ENCODE data around the gene RNU6-9.

RNU6-9 gene

DNA sequence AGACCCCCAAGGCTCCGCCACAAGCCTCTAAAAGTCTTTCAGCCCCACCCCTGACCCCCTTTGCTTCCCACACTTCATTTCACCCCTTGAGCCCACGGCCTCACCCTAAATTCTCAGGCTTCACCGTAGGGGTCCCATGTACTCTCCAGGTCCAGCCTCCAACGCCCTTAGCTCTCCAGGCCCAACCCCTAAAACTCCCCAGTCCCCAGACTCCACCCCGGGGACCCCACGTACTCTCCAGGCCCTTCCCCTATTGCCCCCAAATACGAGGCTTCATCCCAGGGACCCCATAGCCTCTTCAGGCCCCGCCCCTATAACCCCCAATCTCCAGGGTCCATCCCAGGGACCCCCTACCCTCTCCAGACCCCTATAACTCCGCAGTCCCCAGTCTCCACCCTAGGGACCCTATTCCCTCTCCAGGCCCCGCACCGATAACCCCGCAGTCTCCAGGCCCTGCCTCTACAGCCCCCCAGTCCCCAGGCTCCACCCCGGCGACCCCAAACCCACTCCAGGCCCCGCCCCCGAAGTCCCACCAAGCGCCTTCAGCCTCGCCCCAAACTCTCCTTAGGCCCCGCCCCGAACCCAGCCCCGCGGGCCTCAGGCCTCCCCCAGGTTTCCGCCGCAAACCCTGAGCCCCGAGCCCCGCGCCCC lies 916 bp upstream of the RNU6-9 start:
- no peak for TF ChIP-seq TAF1 (IDR thresholded peaks at IDR 0.05; ENCODE audit: borderline replicate concordance, insufficient read depth, low read length)
- no peak for TF ChIP-seq FOXP2 (optimal IDR thresholded peaks at IDR 0.05; ENCODE audit: borderline replicate concordance, extremely low read depth, extremely low read length, insufficient read depth)
- no peak for TF ChIP-seq POLR2AphosphoS5 (IDR thresholded peaks at IDR 0.05; ENCODE audit: low read depth, low read length)
- TF ChIP-seq, protein P1, sequence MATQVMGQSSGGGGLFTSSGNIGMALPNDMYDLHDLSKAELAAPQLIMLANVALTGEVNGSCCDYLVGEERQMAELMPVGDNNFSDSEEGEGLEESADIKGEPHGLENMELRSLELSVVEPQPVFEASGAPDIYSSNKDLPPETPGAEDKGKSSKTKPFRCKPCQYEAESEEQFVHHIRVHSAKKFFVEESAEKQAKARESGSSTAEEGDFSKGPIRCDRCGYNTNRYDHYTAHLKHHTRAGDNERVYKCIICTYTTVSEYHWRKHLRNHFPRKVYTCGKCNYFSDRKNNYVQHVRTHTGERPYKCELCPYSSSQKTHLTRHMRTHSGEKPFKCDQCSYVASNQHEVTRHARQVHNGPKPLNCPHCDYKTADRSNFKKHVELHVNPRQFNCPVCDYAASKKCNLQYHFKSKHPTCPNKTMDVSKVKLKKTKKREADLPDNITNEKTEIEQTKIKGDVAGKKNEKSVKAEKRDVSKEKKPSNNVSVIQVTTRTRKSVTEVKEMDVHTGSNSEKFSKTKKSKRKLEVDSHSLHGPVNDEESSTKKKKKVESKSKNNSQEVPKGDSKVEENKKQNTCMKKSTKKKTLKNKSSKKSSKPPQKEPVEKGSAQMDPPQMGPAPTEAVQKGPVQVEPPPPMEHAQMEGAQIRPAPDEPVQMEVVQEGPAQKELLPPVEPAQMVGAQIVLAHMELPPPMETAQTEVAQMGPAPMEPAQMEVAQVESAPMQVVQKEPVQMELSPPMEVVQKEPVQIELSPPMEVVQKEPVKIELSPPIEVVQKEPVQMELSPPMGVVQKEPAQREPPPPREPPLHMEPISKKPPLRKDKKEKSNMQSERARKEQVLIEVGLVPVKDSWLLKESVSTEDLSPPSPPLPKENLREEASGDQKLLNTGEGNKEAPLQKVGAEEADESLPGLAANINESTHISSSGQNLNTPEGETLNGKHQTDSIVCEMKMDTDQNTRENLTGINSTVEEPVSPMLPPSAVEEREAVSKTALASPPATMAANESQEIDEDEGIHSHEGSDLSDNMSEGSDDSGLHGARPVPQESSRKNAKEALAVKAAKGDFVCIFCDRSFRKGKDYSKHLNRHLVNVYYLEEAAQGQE (IDR thresholded peaks at IDR 0.05; ENCODE audit: insufficient read depth in 1 of 2, low read depth in 2 of 2, low read length in 2 of 2): no peak
- TF ChIP-seq SIN3A (IDR thresholded peaks at IDR 0.05; ENCODE audit: borderline replicate concordance, insufficient read depth, low read length): no peak

DNA sequence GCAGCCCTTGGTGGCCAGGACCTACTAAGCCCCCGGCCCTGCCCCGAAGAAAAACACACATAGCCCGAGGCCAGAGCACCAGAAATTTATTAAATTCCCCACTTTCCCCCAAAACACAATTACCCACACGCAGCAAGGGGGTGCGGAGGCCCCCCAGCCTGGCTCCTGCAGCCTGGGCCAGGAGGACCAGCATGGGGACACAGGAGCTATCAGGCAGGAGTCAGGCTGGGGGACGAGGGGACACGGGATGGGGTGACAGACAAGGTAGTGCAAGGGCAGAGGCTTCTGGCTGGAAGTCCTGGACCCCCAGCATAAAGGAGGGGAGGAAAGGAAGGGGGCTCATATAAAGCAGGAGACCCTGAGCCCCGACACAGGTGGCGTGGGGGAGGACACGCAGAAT lies 3.1 kb downstream of the RNU6-9 start:
- no peak for TF ChIP-seq TAF1 (IDR thresholded peaks at IDR 0.05; ENCODE audit: borderline replicate concordance, insufficient read depth, low read length)

DNA sequence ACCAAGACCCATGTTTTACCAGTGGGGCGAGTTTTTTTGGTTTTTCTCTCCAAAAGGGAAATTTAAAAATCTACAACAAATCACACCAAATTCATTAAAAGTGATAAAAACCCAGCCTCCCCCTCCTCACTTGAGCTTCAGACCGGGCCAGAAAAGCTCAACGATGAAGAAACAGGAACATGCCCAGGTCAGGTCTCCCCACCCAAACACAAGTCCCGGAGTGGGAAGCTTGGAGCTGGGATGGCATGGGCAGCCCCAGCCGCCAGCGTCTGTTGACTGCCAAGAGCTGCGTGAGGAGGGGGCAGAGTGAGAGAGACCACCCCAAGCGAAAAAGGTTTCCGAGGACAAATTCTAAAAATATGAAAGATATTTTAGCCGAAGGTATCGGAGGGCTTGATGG lies 3.7 kb downstream of the RNU6-9 start:
- TF ChIP-seq SIN3A (IDR thresholded peaks at IDR 0.05; ENCODE audit: borderline replicate concordance, insufficient read depth, low read length) (no peak), POLR2AphosphoS5 (IDR thresholded peaks at IDR 0.05; ENCODE audit: low read depth, low read length) (no peak), TAF1 (IDR thresholded peaks at IDR 0.05; ENCODE audit: borderline replicate concordance, insufficient read depth, low read length) (no peak), FOXP2 (optimal IDR thresholded peaks at IDR 0.05; ENCODE audit: borderline replicate concordance, extremely low read depth, extremely low read length, insufficient read depth) (no peak)
- TF ChIP-seq, protein P1 (IDR thresholded peaks at IDR 0.05; ENCODE audit: insufficient read depth in 1 of 2, low read depth in 2 of 2, low read length in 2 of 2): no peak

DNA sequence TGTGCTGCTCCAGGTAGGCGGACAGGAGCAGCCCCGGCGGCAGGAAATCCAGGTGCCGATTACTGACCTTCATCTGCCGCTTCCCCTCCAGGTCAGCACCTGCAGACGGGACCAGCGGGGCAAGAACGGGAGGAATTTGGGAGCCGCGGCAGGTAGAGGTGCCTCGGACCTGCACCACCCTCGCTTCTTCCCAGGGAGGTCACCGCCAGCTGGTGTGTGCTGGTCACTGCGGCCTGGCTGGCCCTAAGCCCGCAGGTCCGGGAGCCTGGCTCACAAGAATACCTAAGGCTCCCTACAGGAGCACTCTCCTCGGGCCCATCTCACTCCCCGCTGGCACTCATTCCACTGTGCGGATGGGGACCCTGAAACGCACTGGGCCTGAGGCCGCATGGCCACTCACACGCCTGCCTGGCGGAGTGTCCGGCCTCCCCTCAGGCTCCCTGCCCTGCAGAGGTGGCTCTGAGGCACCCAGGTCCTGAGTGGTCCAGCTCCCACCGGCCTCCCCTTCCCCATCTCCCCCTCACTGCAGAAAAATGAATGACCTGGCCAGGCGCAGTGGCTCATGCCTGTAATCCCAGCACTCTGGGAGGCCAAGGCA lies 4.3 kb downstream of the RNU6-9 start:
- no peak for TF ChIP-seq TAF1 (IDR thresholded peaks at IDR 0.05; ENCODE audit: borderline replicate concordance, insufficient read depth, low read length)
- no peak for TF ChIP-seq FOXP2 (optimal IDR thresholded peaks at IDR 0.05; ENCODE audit: borderline replicate concordance, extremely low read depth, extremely low read length, insufficient read depth)
- TF ChIP-seq POLR2AphosphoS5 (IDR thresholded peaks at IDR 0.05; ENCODE audit: low read depth, low read length): no peak
- no peak for TF ChIP-seq SIN3A (IDR thresholded peaks at IDR 0.05; ENCODE audit: borderline replicate concordance, insufficient read depth, low read length)
- TF ChIP-seq, protein P1 (IDR thresholded peaks at IDR 0.05; ENCODE audit: insufficient read depth in 1 of 2, low read depth in 2 of 2, low read length in 2 of 2): no peak

DNA sequence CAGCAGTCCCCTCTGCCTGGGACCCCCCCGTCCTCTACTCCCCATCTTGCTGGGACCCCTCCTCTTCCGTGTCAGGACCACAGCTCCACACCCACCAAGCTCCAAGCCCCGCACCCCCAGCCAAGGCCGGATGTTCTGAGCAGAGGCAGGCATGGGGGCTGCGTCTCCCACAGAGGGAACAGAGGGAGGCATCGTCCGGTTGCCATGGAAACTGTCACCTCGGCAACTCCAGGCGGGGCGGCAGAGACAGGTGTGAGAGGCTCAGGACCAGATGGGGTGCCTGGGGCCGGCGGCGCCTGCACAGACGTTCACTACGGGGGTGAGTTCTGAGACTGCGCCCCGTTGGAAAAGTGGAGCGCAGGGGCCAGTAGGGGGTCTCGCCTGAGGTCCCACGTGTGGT lies 5.4 kb downstream of the RNU6-9 start:
- TF ChIP-seq, protein P1 (IDR thresholded peaks at IDR 0.05; ENCODE audit: insufficient read depth in 1 of 2, low read depth in 2 of 2, low read length in 2 of 2): no peak
- TF ChIP-seq TAF1 (IDR thresholded peaks at IDR 0.05; ENCODE audit: borderline replicate concordance, insufficient read depth, low read length): no peak
- no peak for TF ChIP-seq SIN3A (IDR thresholded peaks at IDR 0.05; ENCODE audit: borderline replicate concordance, insufficient read depth, low read length)
